ENCODE data around the gene ODAPH.

Gene ODAPH

DNA sequence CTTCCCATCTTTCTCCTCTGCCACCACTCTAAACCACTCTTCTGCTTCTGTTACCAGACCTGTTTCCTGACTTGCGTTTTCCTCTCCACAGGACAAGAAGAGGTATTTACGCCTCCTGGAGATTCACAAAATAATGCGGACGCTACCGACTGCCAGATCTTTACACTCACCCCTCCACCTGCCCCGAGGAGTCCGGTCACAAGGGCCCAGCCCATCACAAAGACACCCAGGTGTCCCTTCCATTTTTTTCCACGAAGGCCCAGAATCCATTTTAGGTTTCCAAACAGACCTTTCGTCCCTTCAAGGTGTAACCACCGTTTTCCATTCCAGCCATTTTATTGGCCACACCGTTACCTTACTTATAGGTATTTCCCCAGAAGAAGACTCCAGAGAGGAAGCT is 8.2 kb downstream of the ODAPH start:
- peaks cover 8% of the 10 kb centered on the region for H3K4me1 Mint-ChIP-seq (ENCODE audit: low read depth)
- no peaks in the 10 kb centered on the region for H3K9me3 Mint-ChIP-seq
- H3K27me3 Mint-ChIP-seq (ENCODE audit: low read depth) = peaks cover 26% of the 10 kb centered on the region
- H3K4me3 Mint-ChIP-seq = no peak overlapping the region
- no peak overlapping the region for H3K27ac Mint-ChIP-seq
- H3K36me3 Mint-ChIP-seq (ENCODE audit: low read depth) = no peaks in the 10 kb centered on the region
- DNase-seq (ENCODE audit: low spot score) = no peak

DNA sequence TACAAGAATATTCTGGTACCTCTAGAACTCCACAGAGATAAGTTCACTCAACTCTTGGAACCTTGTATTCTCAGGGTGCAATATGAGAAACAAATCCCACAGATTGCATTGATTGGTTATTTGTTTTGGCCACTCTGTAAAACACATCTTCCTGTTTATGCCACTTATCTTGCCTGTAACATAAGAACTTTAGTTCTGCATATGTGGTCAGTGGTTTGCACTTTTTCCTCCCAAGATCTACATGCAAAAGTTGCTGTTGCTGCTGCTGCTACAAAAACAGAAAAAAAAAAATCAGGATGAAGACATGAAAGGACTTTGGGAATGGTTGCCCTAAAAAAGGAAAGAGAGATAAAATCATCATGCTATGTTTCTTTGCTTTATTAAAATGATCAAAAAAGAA is 9.6 kb downstream of the ODAPH start:
- no peak overlapping the region for H3K4me3 Mint-ChIP-seq
- H3K4me1 Mint-ChIP-seq (ENCODE audit: low read depth) = peaks cover 8% of the 10 kb centered on the region
- H3K27ac Mint-ChIP-seq = no peak overlapping the region
- no peaks in the 10 kb centered on the region for H3K36me3 Mint-ChIP-seq (ENCODE audit: low read depth)
- peaks cover 15% of the 10 kb centered on the region for H3K27me3 Mint-ChIP-seq (ENCODE audit: low read depth)
- no peaks in the 10 kb centered on the region for H3K9me3 Mint-ChIP-seq
- DNase-seq (ENCODE audit: low spot score) = no peak

- no peak for DNase-seq (ENCODE audit: low spot score)
- H3K9me3 Mint-ChIP-seq = no peaks in the 10 kb centered on the region
- no peak overlapping the region for H3K4me3 Mint-ChIP-seq
- H3K4me1 Mint-ChIP-seq (ENCODE audit: low read depth) = peaks cover 8% of the 10 kb centered on the region
- H3K27ac Mint-ChIP-seq = no peak overlapping the region
- H3K27me3 Mint-ChIP-seq (ENCODE audit: low read depth) = peaks cover 18% of the 10 kb centered on the region
- no peaks in the 10 kb centered on the region for H3K36me3 Mint-ChIP-seq (ENCODE audit: low read depth)
Observed at GRCh38 chr4:75566911-75567310, 11.0 kb downstream of the ODAPH start.

- H3K27ac Mint-ChIP-seq = no peak overlapping the region
Observed at GRCh38 chr4:75567725-75568124, 11.9 kb downstream of the ODAPH start.

GRCh38 chr4:75584067-75584466 is 28.2 kb downstream of the ODAPH start:
- Mint-ChIP-seq H3K36me3 (ENCODE audit: low read depth) (no peaks in the 10 kb centered on the region), H3K4me1 (ENCODE audit: low read depth) (no peaks in the 10 kb centered on the region), H3K9me3 (no peaks in the 10 kb centered on the region), H3K27me3 (ENCODE audit: low read depth) (peaks cover 27% of the 10 kb centered on the region), H3K4me3 (no peak overlapping the region), H3K27ac (no peak overlapping the region)
- DNase-seq (ENCODE audit: low spot score) = no peak

More at GRCh38 chr4:75567725-75568124, 11.9 kb downstream of the ODAPH start:
- no peak overlapping the region for H3K4me3 Mint-ChIP-seq
- H3K4me1 Mint-ChIP-seq (ENCODE audit: low read depth) = peaks cover 8% of the 10 kb centered on the region
- peaks cover 22% of the 10 kb centered on the region for H3K27me3 Mint-ChIP-seq (ENCODE audit: low read depth)
- no peaks in the 10 kb centered on the region for H3K36me3 Mint-ChIP-seq (ENCODE audit: low read depth)
- DNase-seq (ENCODE audit: low spot score) = no peak
- no peaks in the 10 kb centered on the region for H3K9me3 Mint-ChIP-seq

DNA sequence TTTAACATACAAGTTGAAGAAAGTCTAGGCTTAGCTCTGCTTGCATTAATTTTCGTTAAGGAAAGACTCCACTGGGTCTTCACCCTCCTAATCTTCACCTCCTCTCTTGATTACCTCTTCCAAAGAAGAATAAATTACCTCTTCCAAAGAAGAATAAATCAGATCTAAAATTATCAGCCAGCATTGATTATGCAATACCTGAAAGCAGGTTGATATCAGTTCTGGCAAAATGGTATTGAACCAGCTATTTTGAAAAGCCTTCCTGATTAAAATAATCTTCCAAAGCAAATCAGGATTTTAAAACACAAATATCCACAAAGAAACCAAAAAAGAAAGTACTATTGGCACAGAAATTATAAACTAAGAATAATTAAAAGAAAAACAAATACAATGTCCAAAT is 37.5 kb downstream of the ODAPH start:
- no peak for DNase-seq (ENCODE audit: low spot score)
- Mint-ChIP-seq H3K4me3 (no peak overlapping the region), H3K27ac (no peak overlapping the region), H3K36me3 (ENCODE audit: low read depth) (no peaks in the 10 kb centered on the region), H3K4me1 (ENCODE audit: low read depth) (peaks cover 2% of the 10 kb centered on the region), H3K9me3 (no peaks in the 10 kb centered on the region), H3K27me3 (ENCODE audit: low read depth) (peaks cover 2% of the 10 kb centered on the region)

- Mint-ChIP-seq H3K4me3 (no peak overlapping the region), H3K36me3 (ENCODE audit: low read depth) (no peaks in the 10 kb centered on the region), H3K27me3 (ENCODE audit: low read depth) (peaks cover 6% of the 10 kb centered on the region), H3K9me3 (no peaks in the 10 kb centered on the region), H3K4me1 (ENCODE audit: low read depth) (peaks cover 2% of the 10 kb centered on the region), H3K27ac (no peak overlapping the region)
- no peak for DNase-seq (ENCODE audit: low spot score)
Observed at GRCh38 chr4:75596061-75596460, 40.2 kb downstream of the ODAPH start.

- Mint-ChIP-seq H3K4me3 (no peak overlapping the region), H3K27ac (no peak overlapping the region)
Observed at GRCh38 chr4:75598390-75598789, 42.5 kb downstream of the ODAPH start.

GRCh38 chr4:75599647-75600046 is 43.8 kb downstream of the ODAPH start:
- Mint-ChIP-seq H3K9me3 (no peaks in the 10 kb centered on the region), H3K27me3 (ENCODE audit: low read depth) (peaks cover 6% of the 10 kb centered on the region), H3K27ac (no peak overlapping the region), H3K36me3 (ENCODE audit: low read depth) (no peaks in the 10 kb centered on the region), H3K4me3 (no peak overlapping the region), H3K4me1 (ENCODE audit: low read depth) (peaks cover 2% of the 10 kb centered on the region)
- no peak for DNase-seq (ENCODE audit: low spot score)

More at GRCh38 chr4:75598390-75598789, 42.5 kb downstream of the ODAPH start:
- no peak for DNase-seq (ENCODE audit: low spot score)
- no peaks in the 10 kb centered on the region for H3K36me3 Mint-ChIP-seq (ENCODE audit: low read depth)
- H3K27me3 Mint-ChIP-seq (ENCODE audit: low read depth) = peaks cover 6% of the 10 kb centered on the region
- H3K9me3 Mint-ChIP-seq = no peaks in the 10 kb centered on the region
- peaks cover 2% of the 10 kb centered on the region for H3K4me1 Mint-ChIP-seq (ENCODE audit: low read depth)

DNA sequence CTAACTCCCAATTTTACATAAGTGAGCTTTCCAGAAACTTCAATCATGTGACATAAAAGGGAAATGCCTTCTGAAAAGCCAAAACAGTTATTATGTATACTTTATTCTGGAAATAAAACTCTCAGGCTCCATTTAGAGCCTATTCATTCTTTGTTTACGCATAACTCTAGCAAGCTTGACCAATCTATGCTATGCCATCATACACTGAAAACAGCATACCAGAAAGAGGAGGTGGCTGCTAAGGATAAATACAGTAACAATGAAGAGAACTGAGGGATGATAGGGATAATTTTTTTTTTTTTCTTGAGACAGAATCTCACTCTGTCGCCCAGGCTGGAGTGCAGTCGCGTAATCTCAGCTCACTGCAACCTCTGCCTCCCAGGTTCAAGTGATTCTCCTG is 50.1 kb downstream of the ODAPH start:
- no peak overlapping the region for H3K27ac Mint-ChIP-seq
- no peaks in the 10 kb centered on the region for H3K36me3 Mint-ChIP-seq (ENCODE audit: low read depth)
- no peak overlapping the region for H3K4me3 Mint-ChIP-seq
- H3K9me3 Mint-ChIP-seq = no peaks in the 10 kb centered on the region
- H3K27me3 Mint-ChIP-seq (ENCODE audit: low read depth) = peaks cover 2% of the 10 kb centered on the region
- peaks cover 4% of the 10 kb centered on the region for H3K4me1 Mint-ChIP-seq (ENCODE audit: low read depth)
- DNase-seq (ENCODE audit: low spot score) = no peak

DNA sequence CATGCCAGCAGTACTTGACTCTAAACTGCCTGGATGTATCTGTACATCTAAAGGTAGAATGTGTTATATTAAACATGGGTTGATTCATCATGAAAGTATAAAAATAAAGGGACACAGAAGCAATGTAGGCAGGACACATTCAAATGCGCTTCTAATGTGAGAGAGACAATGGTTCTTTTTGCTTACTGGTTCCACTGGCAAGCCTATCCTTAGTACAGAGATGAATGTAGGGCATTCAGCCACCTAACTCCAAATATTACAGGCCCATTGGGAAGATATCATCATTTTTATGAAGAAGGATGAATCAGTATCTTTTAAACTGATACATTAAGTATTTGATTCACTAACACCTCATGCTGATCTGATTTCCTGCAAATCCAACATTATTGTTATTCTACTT is 56.4 kb downstream of the ODAPH start:
- no peak overlapping the region for H3K4me3 Mint-ChIP-seq

More for the DNA sequence above, 56.4 kb downstream of the ODAPH start:
- H3K27ac Mint-ChIP-seq = no peak overlapping the region
- H3K36me3 Mint-ChIP-seq (ENCODE audit: low read depth) = no peaks in the 10 kb centered on the region
- H3K4me1 Mint-ChIP-seq (ENCODE audit: low read depth) = peaks cover 4% of the 10 kb centered on the region
- no peaks in the 10 kb centered on the region for H3K9me3 Mint-ChIP-seq
- H3K27me3 Mint-ChIP-seq (ENCODE audit: low read depth) = no peaks in the 10 kb centered on the region
- no peak for DNase-seq (ENCODE audit: low spot score)

Data from T-helper 2 cell treated with Interferon-gamma antibody and Interleukin-4, amounts not matched to agents 5 μg/mL and 100 μg/mL, for 36 hours (primary cell).